ENCODE data around the gene STRC. TPM values are rescaled to one million over a fixed set of nuclear protein-coding genes. Genes with fewer than 3 reads are reported as not detected.

The STRC gene
- total RNA-seq, 4 donors from 2014 or later = 0.41 to 20.3 (median 1.4) TPM; not detected in 1

GRCh38 chr15:43550527-43551363 is 67.9 kb downstream of the STRC start:
- intact Hi-C loops (cut with DNase I; ENCODE audit: low total_unique reads) (no loop called here), in situ Hi-C loops (cut with MboI; ENCODE audit: low pct_ligation_motif_present in 1 of 4, low pct_unique_long_range_greater_than_20kb in 1 of 4, low sequenced_read_pairs in 3 of 4) (no loop called here)
- H3K9me3 ChIP-seq = peaks cover 0 to 4% of the 10 kb centered on the region in 2 donors
- no peaks in the 10 kb centered on the region for H3K27me3 ChIP-seq
- DNase-seq = no peak
- no peak for TF ChIP-seq EP300 (IDR thresholded peaks at IDR 0.05; ENCODE audit: low read depth)
- TF ChIP-seq CTCF (IDR thresholded peaks at IDR 0.05) = no peak
- TF ChIP-seq POLR2A (IDR thresholded peaks at IDR 0.05) = no peak
- no peak for TF ChIP-seq POLR2AphosphoS5 (IDR thresholded peaks at IDR 0.05)
- H3K27ac ChIP-seq = no peak overlapping the region
- no peaks in the 10 kb centered on the region for H3K4me1 ChIP-seq
- H3K4me3 ChIP-seq = no peak overlapping the region
- WGBS, 2 donors (ENCODE audit: low coverage in 1 of 2) = 77 to 90% methylated on average over 5 to 10 of the region's 10 CpGs
- H3K36me3 ChIP-seq = peaks cover 0 to 14% (median 5%) of the 10 kb centered on the region in 4 donors

Small RNA genes within 50 kb of the gene (small RNA-seq; reads per million reads assigned to genes)
- gene PDIA3P2 = 0 reads per million in 4 donors
- gene RNU6-554P = 0 reads per million in 4 donors
- gene RNU6-610P = 0 reads per million in 4 donors

Other genes with a start within 250 kb of the STRC start
- gene ZSCAN29, start 247.8 kb downstream of the STRC start, total RNA-seq = 10 to 100 TPM; 25.1 to 33.7 (median 29.8) TPM
- 10 to 100 TPM; 12.7 to 25.1 (median 16.0) TPM for gene TUBGCP4, start 247.7 kb downstream of the STRC start, total RNA-seq
- gene TP53BP1, start 125.6 kb downstream of the STRC start, total RNA-seq = 10 to 100 TPM; 25.1 to 40.8 (median 33.7) TPM
- gene MAP1A, start 101.2 kb downstream of the STRC start, total RNA-seq = 10 to 100 TPM in 2 of 4 donors, 1 to 10 TPM in 2; 6.3 to 14.6 (median 9.8) TPM
- 100 to 1,000 TPM in 1 of 4 donors, 10 to 100 TPM in 3; 60.5 to 273 (median 84.0) TPM for gene PPIP5K1, start 28.6 kb downstream of the STRC start, total RNA-seq
- 100 to 1,000 TPM; 134 to 333 (median 187) TPM for gene CKMT1B, start 24.8 kb downstream of the STRC start, total RNA-seq
- 10 to 100 TPM in 2 of 4 donors, 1 to 10 TPM in 2; 4.9 to 58.1 (median 11.6) TPM for gene CATSPER2, start 30.0 kb upstream of the STRC start, total RNA-seq
- gene CKMT1A, start 75.1 kb upstream of the STRC start, total RNA-seq = 100 to 1,000 TPM; 103 to 213 (median 149) TPM
- 100 to 1,000 TPM in 2 of 4 donors, 10 to 100 TPM in 2; 29.5 to 115 (median 98.6) TPM for gene PDIA3, start 127.6 kb upstream of the STRC start, total RNA-seq
- 10 to 100 TPM in 3 of 4 donors, 1 to 10 TPM in 1; 4.4 to 59.4 (median 32.6) TPM for gene ELL3, start 158.2 kb upstream of the STRC start, total RNA-seq
- 1,000 to 10,000 TPM in 1 of 4 donors, 100 to 1,000 TPM in 3; 663 to 1,001 (median 825) TPM for gene SERF2, start 173.5 kb upstream of the STRC start, total RNA-seq
- gene SERINC4, start 181.4 kb upstream of the STRC start, total RNA-seq = not detected
- 10 to 100 TPM; 10.6 to 41.1 (median 27.5) TPM for gene HYPK, start 181.8 kb upstream of the STRC start, total RNA-seq
- gene MFAP1, start 205.9 kb upstream of the STRC start, total RNA-seq = 10 to 100 TPM in 3 of 4 donors, 1 to 10 TPM in 1; 9.8 to 32.9 (median 16.3) TPM
- 1 to 10 TPM in 2 of 4 donors, under 1 TPM in 1, not detected in 1; 0.20 to 4.8 (median 2.7) TPM for gene WDR76, start 208.2 kb upstream of the STRC start, total RNA-seq

All from transverse colon (tissue), 4 donors.